Vagina (tissue), 2 donors: ENCODE data around the gene RELA. TPM values are rescaled to one million over a fixed set of nuclear protein-coding genes. Genes with fewer than 3 reads are reported as not detected.

Experiments used
- DNase-seq, 2 donors: peaks; one replicate each; pipeline ENCODE4 v3.0.0-alpha.2; 2017; ENCODE audit errors: extremely low spot score in 2 of 2
- H3K27ac ChIP-seq: fragments of 200-600 bp; sonication (generic); one replicate; pipeline ENCODE4 v1.5.1; 2019
- H3K27me3 ChIP-seq: fragments of 200-600 bp; sonication (generic); one replicate; pipeline ENCODE4 v1.5.1; 2019
- H3K36me3 ChIP-seq, 2 donors: fragments of 200-600 bp; sonication (generic); one replicate each; pipeline ENCODE4 v1.5.1; 2017 to 2019
- H3K4me1 ChIP-seq: fragments of 200-600 bp; sonication (generic); one replicate; pipeline ENCODE4 v1.5.1; 2019
- H3K4me3 ChIP-seq, 2 donors: fragments of 200-600 bp; sonication (generic); 1 replicate in 1 of 2; 2 replicates in 1 of 2; pipeline ENCODE4 v1.5.1; 2016 to 2019
- H3K9me3 ChIP-seq: fragments of 200-600 bp; sonication (generic); one replicate; pipeline ENCODE4 v1.5.1; 2019
- POLR2A ChIP-seq, 2 donors: fragments of 450-650 bp; IDR thresholded peaks; one replicate each; pipeline ENCODE4 v1.6.1; 2017; ENCODE audit warnings: antibody characterized with exemption in 2 of 2, mild to moderate bottlenecking in 2 of 2, moderate library complexity in 2 of 2
- POLR2AphosphoS5 ChIP-seq, 2 donors: sonication (generic); formaldehyde crosslinking; IDR thresholded peaks; one replicate each; pipeline ENCODE4 v1.9.0; 2017; ENCODE audit warnings: antibody characterized with exemption in 2 of 2, mild to moderate bottlenecking in 2 of 2, low read depth in 1 of 2; ENCODE audit not compliant: insufficient read depth in 1 of 2
- intact Hi-C: fragments of 100-400 bp; cut with DNase I; formaldehyde crosslinking; loops from one replicate; pipeline ENCODE4 v1.15.1; 2023
- total RNA-seq: library from RNA; depleted of rRNA; stranded (reverse); fragments of >200 nt; gene quantifications from one replicate; pipeline ENCODE4 v1.2.3, GENCODE V29; 2016
- TF ChIP-seq, protein P1 (sequence below), 3 experiments: fragments of 450-650 bp in 2 of 3; fragments of 200-600 bp in 1 of 3; sonication (generic) in 1 of 3; IDR thresholded peaks; one replicate each; pipeline ENCODE4 v1.5.1; 2017 to 2019; ENCODE audit warnings: antibody characterized with exemption in 3 of 3, mild to moderate bottlenecking in 2 of 3, moderate library complexity in 2 of 3

The RELA gene
- total RNA-seq, 1 donor from 2014 or later, result 59.2 TPM

DNA sequence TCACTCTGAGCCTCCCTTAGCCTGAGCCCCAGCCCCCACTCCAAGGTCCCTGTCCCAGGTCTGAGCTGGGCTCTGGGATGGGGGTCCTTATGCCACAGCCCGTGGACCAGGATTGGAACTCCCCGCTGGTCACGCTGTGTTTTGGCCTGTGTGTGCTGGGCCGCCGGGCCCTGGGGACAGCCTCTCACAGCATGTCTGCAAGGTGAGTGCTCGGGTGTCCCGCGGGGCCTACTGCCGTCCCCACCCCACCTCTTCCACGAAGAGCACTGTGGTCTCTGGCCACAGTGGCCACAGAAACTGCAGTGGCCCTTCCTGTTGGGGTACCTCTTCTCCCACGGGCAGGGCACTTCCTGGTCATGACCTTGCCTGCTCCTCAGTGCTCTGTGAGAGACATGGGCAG is 28.3 kb downstream of the RELA start:
- intact Hi-C loops, result no loop called here
- no peak overlapping the region for H3K27ac ChIP-seq
- no peaks in the 10 kb centered on the region for H3K9me3 ChIP-seq
- peaks cover 21% of the 10 kb centered on the region for H3K4me1 ChIP-seq
- no peak for DNase-seq
- no peaks in the 10 kb centered on the region for H3K27me3 ChIP-seq
- TF ChIP-seq POLR2A (IDR thresholded peaks at IDR 0.05) (no peak), POLR2AphosphoS5 (IDR thresholded peaks at IDR 0.05; ENCODE audit: insufficient read depth in 1 of 2, low read depth in 1 of 2) (no peak)
- TF ChIP-seq, protein P1, sequence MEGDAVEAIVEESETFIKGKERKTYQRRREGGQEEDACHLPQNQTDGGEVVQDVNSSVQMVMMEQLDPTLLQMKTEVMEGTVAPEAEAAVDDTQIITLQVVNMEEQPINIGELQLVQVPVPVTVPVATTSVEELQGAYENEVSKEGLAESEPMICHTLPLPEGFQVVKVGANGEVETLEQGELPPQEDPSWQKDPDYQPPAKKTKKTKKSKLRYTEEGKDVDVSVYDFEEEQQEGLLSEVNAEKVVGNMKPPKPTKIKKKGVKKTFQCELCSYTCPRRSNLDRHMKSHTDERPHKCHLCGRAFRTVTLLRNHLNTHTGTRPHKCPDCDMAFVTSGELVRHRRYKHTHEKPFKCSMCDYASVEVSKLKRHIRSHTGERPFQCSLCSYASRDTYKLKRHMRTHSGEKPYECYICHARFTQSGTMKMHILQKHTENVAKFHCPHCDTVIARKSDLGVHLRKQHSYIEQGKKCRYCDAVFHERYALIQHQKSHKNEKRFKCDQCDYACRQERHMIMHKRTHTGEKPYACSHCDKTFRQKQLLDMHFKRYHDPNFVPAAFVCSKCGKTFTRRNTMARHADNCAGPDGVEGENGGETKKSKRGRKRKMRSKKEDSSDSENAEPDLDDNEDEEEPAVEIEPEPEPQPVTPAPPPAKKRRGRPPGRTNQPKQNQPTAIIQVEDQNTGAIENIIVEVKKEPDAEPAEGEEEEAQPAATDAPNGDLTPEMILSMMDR (IDR thresholded peaks at IDR 0.05), result no peak
- no peak overlapping the region for H3K4me3 ChIP-seq
- H3K36me3 ChIP-seq, result peaks cover 0 to 51% of the 10 kb centered on the region in 2 donors

DNA sequence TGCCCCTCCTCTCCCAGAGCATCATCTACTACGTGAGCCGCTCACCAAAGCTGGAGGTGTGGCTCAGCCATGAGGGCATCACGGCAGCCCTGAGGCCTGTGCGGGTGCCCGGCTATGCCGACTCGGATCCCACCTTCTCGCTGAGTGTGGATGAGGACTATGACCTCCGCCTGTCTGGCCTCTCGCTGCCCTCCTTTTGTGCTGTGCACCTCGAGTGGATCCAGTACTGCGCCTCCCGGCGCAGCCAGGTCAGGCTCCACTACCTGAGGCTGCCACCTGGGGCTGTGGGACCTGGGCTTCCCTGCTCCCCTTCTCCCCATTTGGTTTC is 28.6 kb downstream of the RELA start:
- Histone ChIP-seq H3K27ac (no peak overlapping the region), H3K4me3 (no peak overlapping the region), H3K9me3 (no peaks in the 10 kb centered on the region), H3K36me3 (peaks cover 0 to 55% of the 10 kb centered on the region in 2 donors), H3K4me1 (peaks cover 18% of the 10 kb centered on the region), H3K27me3 (no peaks in the 10 kb centered on the region)
- intact Hi-C loops, result no loop called here
- TF ChIP-seq POLR2AphosphoS5 (IDR thresholded peaks at IDR 0.05; ENCODE audit: insufficient read depth in 1 of 2, low read depth in 1 of 2), result no peak
- TF ChIP-seq, protein P1 (IDR thresholded peaks at IDR 0.05), result no peak
- no peak for TF ChIP-seq POLR2A (IDR thresholded peaks at IDR 0.05)
- DNase-seq, result no peak

DNA sequence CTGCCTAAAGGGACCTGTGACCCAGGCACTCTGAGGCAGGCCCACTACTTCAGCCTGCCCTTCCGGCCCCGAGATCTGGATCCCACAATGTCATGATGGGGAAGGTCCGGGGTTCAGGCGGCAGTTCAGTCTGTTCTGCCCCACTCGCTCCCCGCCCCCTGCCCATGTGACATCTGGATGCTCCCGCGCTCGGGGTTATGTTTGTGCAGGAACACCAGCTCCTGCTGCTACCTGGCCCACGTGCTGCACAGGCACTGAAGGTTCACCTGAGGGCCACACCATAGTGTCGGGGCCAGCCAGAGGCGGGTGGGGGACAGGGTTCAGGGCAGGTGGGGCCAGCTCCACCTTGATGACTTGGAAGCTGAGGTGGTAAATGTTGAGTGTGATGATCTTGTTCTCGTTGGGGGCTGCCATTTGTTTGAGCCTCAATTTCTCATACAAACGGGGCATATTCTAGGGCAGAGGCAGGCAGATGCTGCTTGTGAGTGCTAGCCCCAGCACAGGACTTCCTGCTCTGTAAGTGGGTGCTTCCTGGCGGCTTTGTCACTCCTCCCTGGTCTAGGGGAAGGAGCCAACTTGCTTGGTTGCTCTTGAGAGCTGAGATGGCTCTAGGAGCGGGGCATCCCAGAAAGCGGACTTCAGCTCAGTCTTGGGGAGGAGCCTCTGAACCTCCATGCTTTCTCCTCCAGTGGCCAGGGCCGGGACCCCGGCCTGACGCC is 29.2 kb downstream of the RELA start:
- TF ChIP-seq POLR2A (IDR thresholded peaks at IDR 0.05) (no peak), POLR2AphosphoS5 (IDR thresholded peaks at IDR 0.05; ENCODE audit: insufficient read depth in 1 of 2, low read depth in 1 of 2) (no peak)
- TF ChIP-seq, protein P1 (IDR thresholded peaks at IDR 0.05), result no peak
- peaks cover 12% of the 10 kb centered on the region for H3K4me1 ChIP-seq
- H3K9me3 ChIP-seq, result no peaks in the 10 kb centered on the region
- H3K27me3 ChIP-seq, result no peaks in the 10 kb centered on the region
- no peak for DNase-seq
- H3K27ac ChIP-seq, result no peak overlapping the region
- peaks cover 0 to 56% of the 10 kb centered on the region in 2 donors for H3K36me3 ChIP-seq
- intact Hi-C loops, result no loop called here
- H3K4me3 ChIP-seq, result no peak overlapping the region

DNA sequence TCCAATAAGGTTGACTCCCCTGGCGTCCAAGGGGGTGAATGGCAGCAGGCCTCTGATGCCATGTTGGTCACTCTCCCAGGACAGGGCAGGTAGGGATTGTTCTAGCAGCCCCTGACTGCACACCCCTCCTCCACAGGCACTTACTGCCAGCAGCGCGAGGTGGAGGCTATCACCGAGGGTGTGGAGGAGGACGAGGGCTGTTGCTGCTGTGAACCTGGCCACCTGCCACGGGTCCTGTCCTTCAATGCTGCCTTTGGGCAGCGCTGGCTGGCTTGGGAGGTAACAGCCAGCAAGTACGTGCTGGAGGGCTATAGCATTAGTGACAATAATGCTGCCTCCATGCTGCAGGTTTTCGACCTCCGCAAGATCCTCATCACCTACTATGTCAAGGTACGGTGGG is 32.5 kb downstream of the RELA start:
- no peak for DNase-seq
- intact Hi-C loops, result no loop called here
- TF ChIP-seq POLR2AphosphoS5 (IDR thresholded peaks at IDR 0.05; ENCODE audit: insufficient read depth in 1 of 2, low read depth in 1 of 2) (no peak), POLR2A (IDR thresholded peaks at IDR 0.05) (no peak)
- TF ChIP-seq, protein P1 (IDR thresholded peaks at IDR 0.05), result no peak
- Histone ChIP-seq H3K4me1 (no peaks in the 10 kb centered on the region), H3K27ac (no peak overlapping the region), H3K27me3 (no peaks in the 10 kb centered on the region), H3K4me3 (no peak overlapping the region), H3K36me3 (peaks cover 0 to 66% of the 10 kb centered on the region in 2 donors), H3K9me3 (no peaks in the 10 kb centered on the region)

DNA sequence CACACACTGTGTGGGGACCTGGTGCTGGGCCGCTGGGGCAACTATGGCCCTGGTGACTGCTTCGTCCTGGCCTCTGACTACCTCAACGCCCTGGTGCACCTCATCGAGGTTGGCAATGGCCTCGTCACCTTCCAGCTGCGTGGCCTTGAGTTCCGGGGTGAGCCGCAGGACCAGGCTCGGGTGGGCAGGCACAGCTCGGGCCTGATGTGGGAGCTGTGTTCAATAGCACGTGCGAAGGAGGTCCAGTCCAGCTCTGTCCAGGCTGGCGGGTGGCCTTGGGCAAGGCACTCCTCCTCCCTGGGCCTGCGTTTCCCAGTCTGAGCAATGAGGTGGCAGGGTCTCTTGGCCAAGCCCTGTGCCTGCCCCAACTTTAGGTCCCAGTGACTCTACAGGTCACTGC is 33.1 kb downstream of the RELA start:
- intact Hi-C loops, result loop anchor here (10.0 kb wide), 1 partner anchor 185 kb away; no protein-coding TSS in a partner anchor

More for the DNA sequence above, 33.1 kb downstream of the RELA start:
- Histone ChIP-seq H3K9me3 (no peaks in the 10 kb centered on the region), H3K4me3 (no peak overlapping the region), H3K27me3 (no peaks in the 10 kb centered on the region), H3K4me1 (no peaks in the 10 kb centered on the region), H3K27ac (no peak overlapping the region), H3K36me3 (peaks cover 0 to 66% of the 10 kb centered on the region in 2 donors)
- TF ChIP-seq POLR2AphosphoS5 (IDR thresholded peaks at IDR 0.05; ENCODE audit: insufficient read depth in 1 of 2, low read depth in 1 of 2) (no peak), POLR2A (IDR thresholded peaks at IDR 0.05) (no peak)
- TF ChIP-seq, protein P1 (IDR thresholded peaks at IDR 0.05), result no peak
- no peak for DNase-seq
